IMR-90 (cell line): ENCODE results near the gene CAMK4. TPM values are rescaled to one million over a fixed set of nuclear protein-coding genes. Genes with fewer than 3 reads are reported as not detected.

Experiments
- ATAC-seq: fragments of 200-7000 bp; cut with Tn5 transposase; 2 replicates; pipeline ENCODE4 v1.9.1; 2020; ENCODE audit warnings: low read depth, mild to moderate bottlenecking, moderate library complexity
- BruUV-seq: library from RNA; stranded (reverse); fragments of 400-500 nt; replicated peaks from 2 replicates; lab custom pipeline; 2021; lab: Mats Ljungman, UMichigan
- CTCF ChIA-PET: fragments of 300-600 bp; formaldehyde crosslinking; extraction: SDS; loops from one replicate; lab custom pipeline; 2021; ENCODE audit warnings: antibody characterized with exemption; lab: Yijun Ruan, JAX
- POLR2A ChIA-PET: fragments of 300-600 bp; sonication (Branson Sonifier 250); formaldehyde crosslinking; loops from one replicate; lab custom pipeline; 2022; ENCODE audit warnings: antibody characterized with exemption; ENCODE audit not compliant: unreplicated experiment; lab: Charles Lee
- DNase-seq: peaks from one replicate; pipeline ENCODE4 v3.0.0; 2013
- H2AFZ ChIP-seq: replicated peaks from 2 replicates; pipeline ENCODE3; 2013; ENCODE audit warnings: low read length, mild to moderate bottlenecking; ENCODE audit not compliant: poor library complexity
- H2AK5ac ChIP-seq: 2 replicates; pipeline ENCODE4 v1.6.1; 2013; ENCODE audit warnings: low read depth, low read length, inconsistent platforms
- H2AK9ac ChIP-seq: replicated peaks from 2 replicates; pipeline ENCODE3; 2013; ENCODE audit warnings: mild to moderate bottlenecking, low read depth, low read length, moderate library complexity; ENCODE audit not compliant: poor library complexity
- H2BK120ac ChIP-seq: 2 replicates; pipeline ENCODE4 v1.6.1; 2013; ENCODE audit warnings: low read depth, low read length, inconsistent platforms
- H2BK15ac ChIP-seq: 3 replicates; pipeline ENCODE4 v1.6.1; 2013; ENCODE audit warnings: low read depth, low read length, inconsistent platforms
- H2BK20ac ChIP-seq: 2 replicates; pipeline ENCODE4 v1.6.1; 2013; ENCODE audit warnings: low read depth, mild to moderate bottlenecking, inconsistent platforms, low read length, moderate library complexity
- H2BK5ac ChIP-seq: 2 replicates; pipeline ENCODE4 v1.6.1; 2013; ENCODE audit warnings: mild to moderate bottlenecking, low read depth, low read length, inconsistent platforms; ENCODE audit not compliant: poor library complexity, severe bottlenecking
- H3K14ac ChIP-seq: replicated peaks from 2 replicates; pipeline ENCODE4 v1.6.1; 2013; ENCODE audit warnings: low read depth, low read length, inconsistent platforms
- H3K18ac ChIP-seq: 2 replicates; pipeline ENCODE4 v1.6.1; 2013; ENCODE audit warnings: low read depth, low read length, control low read depth
- H3K23ac ChIP-seq: 2 replicates; pipeline ENCODE4 v1.6.1; 2013; ENCODE audit warnings: low read depth, low read length, inconsistent platforms
- H3K27ac ChIP-seq: 2 replicates; pipeline ENCODE4 v1.5.1; 2013; ENCODE audit warnings: mild to moderate bottlenecking, control low read depth, low read length; ENCODE audit not compliant: insufficient read depth
- H3K27me3 ChIP-seq: 2 replicates; pipeline ENCODE4 v1.6.1; 2013; ENCODE audit warnings: low read length; ENCODE audit not compliant: control insufficient read depth, insufficient read depth
- H3K36me3 ChIP-seq: 2 replicates; pipeline ENCODE4 v1.6.1; 2013; ENCODE audit warnings: low read length, mixed read lengths; ENCODE audit not compliant: control insufficient read depth, insufficient read depth
- H3K4ac ChIP-seq: 2 replicates; pipeline ENCODE4 v1.6.1; 2013; ENCODE audit warnings: low read depth, low read length, inconsistent platforms
- H3K4me1 ChIP-seq: 2 replicates; pipeline ENCODE4 v1.6.1; 2013; ENCODE audit warnings: low read length, mixed read lengths; ENCODE audit not compliant: control insufficient read depth, insufficient read depth
- H3K4me2 ChIP-seq: 2 replicates; pipeline ENCODE4 v1.6.1; 2013; ENCODE audit warnings: low read depth, mild to moderate bottlenecking, control low read depth, low read length, moderate library complexity
- H3K4me3 ChIP-seq: 2 replicates; pipeline ENCODE4 v1.5.1; 2013; ENCODE audit warnings: low read depth, mild to moderate bottlenecking, control low read depth, low read length, moderate library complexity; ENCODE audit not compliant: insufficient read depth
- H3K56ac ChIP-seq: 2 replicates; pipeline ENCODE4 v1.6.1; 2013; ENCODE audit warnings: low read length, inconsistent platforms; ENCODE audit not compliant: insufficient read depth; ENCODE audit errors: extremely low read depth
- H3K79me1 ChIP-seq, 2 experiments: 2 replicates each; pipeline ENCODE4 v1.6.1; 2013; ENCODE audit warnings: low read length in 2 of 2, inconsistent platforms in 1 of 2, low read depth in 1 of 2
- H3K9ac ChIP-seq: 2 replicates; pipeline ENCODE4 v1.6.1; 2013; ENCODE audit warnings: low read depth, low read length, control low read depth
- H3K9me1 ChIP-seq: 2 replicates; pipeline ENCODE4 v1.6.1; 2013; ENCODE audit warnings: low read length, inconsistent platforms; ENCODE audit not compliant: insufficient read depth
- H3K9me3 ChIP-seq: 2 replicates; pipeline ENCODE4 v1.6.1; 2013; ENCODE audit warnings: low read length; ENCODE audit not compliant: control insufficient read depth, insufficient read depth
- H4K20me1 ChIP-seq: 2 replicates; pipeline ENCODE4 v1.6.1; 2013; ENCODE audit warnings: low read length, inconsistent platforms; ENCODE audit not compliant: insufficient read depth
- H4K5ac ChIP-seq: 2 replicates; pipeline ENCODE4 v1.6.1; 2013; ENCODE audit warnings: mild to moderate bottlenecking, low read depth, low read length, control low read depth
- H4K8ac ChIP-seq, 2 experiments: 2 replicates each; pipeline ENCODE4 v1.6.1; 2013; ENCODE audit warnings: low read depth in 2 of 2, low read length in 2 of 2, control low read depth in 1 of 2, inconsistent platforms in 1 of 2
- H4K91ac ChIP-seq: 2 replicates; pipeline ENCODE4 v1.6.1; 2013; ENCODE audit warnings: low read depth, low read length, inconsistent platforms; ENCODE audit not compliant: insufficient read depth
- BHLHE40 ChIP-seq: fragments of 150-350 bp; IDR thresholded peaks from 2 replicates; pipeline ENCODE4 v1.6.1; 2016; ENCODE audit warnings: mild to moderate bottlenecking, low read depth, low read length
- CEBPB ChIP-seq: IDR thresholded peaks from 2 replicates; pipeline ENCODE4 v1.6.1; 2012; ENCODE audit warnings: low read depth, low read length, improper control_type of control experiment
- CHD1 ChIP-seq: IDR thresholded peaks from 2 replicates; pipeline ENCODE4 v1.6.1; 2012; ENCODE audit warnings: low read depth, low read length, improper control_type of control experiment
- FOS ChIP-seq: fragments of 150-350 bp; IDR thresholded peaks from 2 replicates; pipeline ENCODE4 v1.6.1; 2016; ENCODE audit warnings: low read depth, low read length
- MAFK ChIP-seq: IDR thresholded peaks from 2 replicates; pipeline ENCODE4 v1.6.1; 2012; ENCODE audit warnings: low read depth, low read length, improper control_type of control experiment
- MAZ ChIP-seq: IDR thresholded peaks from 2 replicates; pipeline ENCODE4 v1.6.1; 2012; ENCODE audit warnings: low read depth, mild to moderate bottlenecking, low read length, improper control_type of control experiment, moderate library complexity, borderline replicate concordance
- MXI1 ChIP-seq: IDR thresholded peaks from 2 replicates; pipeline ENCODE4 v1.6.1; 2012; ENCODE audit warnings: low read depth, mild to moderate bottlenecking, low read length, moderate library complexity, borderline replicate concordance
- NFE2L2 ChIP-seq: fragments of 150-350 bp; IDR thresholded peaks from 2 replicates; pipeline ENCODE4 v1.6.1; 2016; ENCODE audit warnings: low read depth, mild to moderate bottlenecking, low read length
- POLR2A ChIP-seq: IDR thresholded peaks from 2 replicates; pipeline ENCODE4 v1.6.1; 2012; ENCODE audit warnings: mild to moderate bottlenecking, low read depth, low read length
- RAD21 ChIP-seq: IDR thresholded peaks from 2 replicates; pipeline ENCODE4 v1.6.1; 2012; ENCODE audit warnings: low read length, improper control_type of control experiment
- RCOR1 ChIP-seq: IDR thresholded peaks from 2 replicates; pipeline ENCODE4 v1.6.1; 2012; ENCODE audit warnings: mild to moderate bottlenecking, low read length, improper control_type of control experiment; ENCODE audit not compliant: insufficient replicate concordance
- SMC3 ChIP-seq: fragments of 150-350 bp; IDR thresholded peaks from 2 replicates; pipeline ENCODE4 v1.6.1; 2016; ENCODE audit warnings: low read depth, mild to moderate bottlenecking, antibody characterized with exemption, low read length, moderate library complexity
- WGBS, 2 experiments: methylation state at CpG; one replicate each; pipeline versions ENCODE4 v1.1.5 to v1.1.7; 2013; ENCODE audit warnings: missing lambda C conversion rate in 2 of 2; ENCODE audit not compliant: insufficient read length in 1 of 2; ENCODE audit errors: extremely low coverage in 2 of 2; 5-methylcytosine and 5-hydroxymethylcytosine counted together
- dilution Hi-C: fragments of 300-500 bp; cut with HindIII; formaldehyde crosslinking; loops from one replicate; pipeline ENCODE4 v1.14.3; 2018; ENCODE audit warnings: low sequenced_read_pairs; ENCODE audit not compliant: unreplicated experiment
- in situ Hi-C: fragments of 300-500 bp; cut with MboI; formaldehyde crosslinking; loops from 3 replicates; pipeline ENCODE4 v1.14.3; 2019; ENCODE audit warnings: low sequenced_read_pairs, inconsistent platforms, mixed read lengths
- intact Hi-C: fragments of 100-400 bp; cut with micrococcal nuclease; formaldehyde crosslinking; loops from 2 replicates; pipeline ENCODE4 v1.10.0; 2022
- polyA plus RNA-seq, 3 experiments: library from polyadenylated mRNA; depleted of rRNA; stranded (reverse); fragments of >200 nt; gene quantifications; 2 replicates each; pipeline ENCODE4 v1.2.3, GENCODE V29; 2012; ENCODE audit warnings: low replicate concordance in 1 of 3
- total RNA-seq: library from RNA; depleted of rRNA; stranded (reverse); fragments of >200 nt; gene quantifications from 2 replicates; pipeline ENCODE4 v1.2.3, GENCODE V29; 2012
- TF ChIP-seq, protein P1 (sequence below): conservative IDR thresholded peaks from 2 replicates; pipeline ENCODE4 v1.5.1; 2012; ENCODE audit warnings: mild to moderate bottlenecking, low read depth, low read length, improper control_type of control experiment
- TF ChIP-seq, protein P2 (sequence below): fragments of 150-350 bp; IDR thresholded peaks from 2 replicates; pipeline ENCODE4 v1.6.1; 2017; ENCODE audit warnings: mild to moderate bottlenecking, antibody characterized with exemption, low read length, low read depth
- TF ChIP-seq, protein P3 (sequence below): fragments of 150-350 bp; IDR thresholded peaks from 2 replicates; pipeline ENCODE4 v1.6.1; 2016; ENCODE audit warnings: low read depth, mild to moderate bottlenecking, low read length, moderate library complexity, borderline replicate concordance

The CAMK4 gene
- total and polyA plus RNA-seq, 2 of the 4 experiments (the other 2 are of a cell fraction): 3.7 to 4.8 TPM

DNA sequence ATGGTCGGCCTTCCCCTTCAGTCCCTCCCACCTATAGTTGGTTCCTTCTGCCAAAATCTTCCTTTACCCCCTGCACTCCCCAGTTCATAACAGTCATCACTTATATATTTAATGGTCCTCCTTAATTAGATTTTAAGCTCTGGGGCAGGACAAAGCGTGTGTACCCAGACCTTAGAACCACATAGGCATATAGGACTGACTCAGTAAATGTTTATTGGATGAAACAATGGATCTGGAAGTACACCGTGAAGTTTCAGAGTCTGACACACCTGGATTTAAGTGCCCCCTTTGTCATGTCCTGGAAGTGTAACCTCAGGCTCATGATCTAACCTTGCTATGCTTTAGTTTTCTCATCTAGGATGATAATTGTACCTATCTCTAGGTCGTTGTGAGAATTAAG, 256.2 kb downstream of the CAMK4 start:
- Histone ChIP-seq H2BK20ac (no peak overlapping the region), H2AK5ac (no peak overlapping the region), H3K9me1 (no peaks in the 10 kb centered on the region), H3K4ac (no peak overlapping the region), H4K5ac (no peak overlapping the region), H3K9ac (no peak overlapping the region), H3K36me3 (no peaks in the 10 kb centered on the region), H4K91ac (no peak overlapping the region), H3K4me1 (no peaks in the 10 kb centered on the region), H2BK5ac (peak overlapping the region; percentile 36), H3K23ac (no peak overlapping the region), H4K20me1 (no peaks in the 10 kb centered on the region), H3K4me2 (no peak overlapping the region), H3K14ac (no peak overlapping the region), H2BK15ac (no peak overlapping the region), H3K27me3 (no peaks in the 10 kb centered on the region), H3K79me1 (no peaks in the 10 kb centered on the region), H3K9me3 (no peaks in the 10 kb centered on the region), H3K27ac (no peak overlapping the region), H2AFZ (no peak overlapping the region), H3K18ac (no peak overlapping the region), H3K4me3 (no peak overlapping the region), H2AK9ac (no peak overlapping the region), H3K56ac (no peak overlapping the region), H2BK120ac (no peak overlapping the region), H4K8ac (no peak overlapping the region)
- CTCF ChIA-PET: no interaction called here
- POLR2A ChIA-PET: no interaction called here
- dilution Hi-C loops (no loop called here), intact Hi-C loops (no loop called here), in situ Hi-C loops (no loop called here)
- DNase-seq (no peak), ATAC-seq (no peak)
- BruUV-seq: no TSS peak
- TF ChIP-seq MXI1: no peak
- no peak for TF ChIP-seq CEBPB
- no peak for TF ChIP-seq RCOR1
- no peak for TF ChIP-seq POLR2A
- TF ChIP-seq, protein P1, sequence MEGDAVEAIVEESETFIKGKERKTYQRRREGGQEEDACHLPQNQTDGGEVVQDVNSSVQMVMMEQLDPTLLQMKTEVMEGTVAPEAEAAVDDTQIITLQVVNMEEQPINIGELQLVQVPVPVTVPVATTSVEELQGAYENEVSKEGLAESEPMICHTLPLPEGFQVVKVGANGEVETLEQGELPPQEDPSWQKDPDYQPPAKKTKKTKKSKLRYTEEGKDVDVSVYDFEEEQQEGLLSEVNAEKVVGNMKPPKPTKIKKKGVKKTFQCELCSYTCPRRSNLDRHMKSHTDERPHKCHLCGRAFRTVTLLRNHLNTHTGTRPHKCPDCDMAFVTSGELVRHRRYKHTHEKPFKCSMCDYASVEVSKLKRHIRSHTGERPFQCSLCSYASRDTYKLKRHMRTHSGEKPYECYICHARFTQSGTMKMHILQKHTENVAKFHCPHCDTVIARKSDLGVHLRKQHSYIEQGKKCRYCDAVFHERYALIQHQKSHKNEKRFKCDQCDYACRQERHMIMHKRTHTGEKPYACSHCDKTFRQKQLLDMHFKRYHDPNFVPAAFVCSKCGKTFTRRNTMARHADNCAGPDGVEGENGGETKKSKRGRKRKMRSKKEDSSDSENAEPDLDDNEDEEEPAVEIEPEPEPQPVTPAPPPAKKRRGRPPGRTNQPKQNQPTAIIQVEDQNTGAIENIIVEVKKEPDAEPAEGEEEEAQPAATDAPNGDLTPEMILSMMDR: no peak
- TF ChIP-seq SMC3: no peak
- TF ChIP-seq NFE2L2: no peak
- TF ChIP-seq, protein P2, sequence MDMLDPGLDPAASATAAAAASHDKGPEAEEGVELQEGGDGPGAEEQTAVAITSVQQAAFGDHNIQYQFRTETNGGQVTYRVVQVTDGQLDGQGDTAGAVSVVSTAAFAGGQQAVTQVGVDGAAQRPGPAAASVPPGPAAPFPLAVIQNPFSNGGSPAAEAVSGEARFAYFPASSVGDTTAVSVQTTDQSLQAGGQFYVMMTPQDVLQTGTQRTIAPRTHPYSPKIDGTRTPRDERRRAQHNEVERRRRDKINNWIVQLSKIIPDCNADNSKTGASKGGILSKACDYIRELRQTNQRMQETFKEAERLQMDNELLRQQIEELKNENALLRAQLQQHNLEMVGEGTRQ: no peak
- TF ChIP-seq, protein P3, sequence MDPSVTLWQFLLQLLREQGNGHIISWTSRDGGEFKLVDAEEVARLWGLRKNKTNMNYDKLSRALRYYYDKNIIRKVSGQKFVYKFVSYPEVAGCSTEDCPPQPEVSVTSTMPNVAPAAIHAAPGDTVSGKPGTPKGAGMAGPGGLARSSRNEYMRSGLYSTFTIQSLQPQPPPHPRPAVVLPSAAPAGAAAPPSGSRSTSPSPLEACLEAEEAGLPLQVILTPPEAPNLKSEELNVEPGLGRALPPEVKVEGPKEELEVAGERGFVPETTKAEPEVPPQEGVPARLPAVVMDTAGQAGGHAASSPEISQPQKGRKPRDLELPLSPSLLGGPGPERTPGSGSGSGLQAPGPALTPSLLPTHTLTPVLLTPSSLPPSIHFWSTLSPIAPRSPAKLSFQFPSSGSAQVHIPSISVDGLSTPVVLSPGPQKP: no peak
- no peak for TF ChIP-seq BHLHE40
- no peak for TF ChIP-seq CHD1
- TF ChIP-seq MAFK: no peak
- no peak for TF ChIP-seq RAD21
- TF ChIP-seq FOS: no peak
- TF ChIP-seq MAZ: no peak
- WGBS, 2 experiments: no CpG with 5 or more reads among the region's 4 CpGs
